MCF 10A (cell line): ENCODE data around the gene CD6. TPM values are rescaled to one million over a fixed set of nuclear protein-coding genes. Genes with fewer than 3 reads are reported as not detected.

ENCODE experiments used
- BruUV-seq: library from RNA; stranded (reverse); fragments of 400-500 nt; replicated peaks from 2 replicates; lab custom pipeline; 2021; lab: Mats Ljungman, UMichigan
- CTCF ChIA-PET: fragments of 300-600 bp; sonication (Branson Sonifier 250); formaldehyde crosslinking; extraction: SDS; loops from one replicate; lab custom pipeline; 2021; ENCODE audit warnings: antibody characterized with exemption, inconsistent platforms; lab: Yijun Ruan, JAX
- POLR2A ChIA-PET: fragments of 300-600, 350-650 bp; sonication (Branson Sonifier 250); formaldehyde crosslinking; extraction: SDS; loops from one replicate; lab custom pipeline; 2020; ENCODE audit warnings: antibody characterized with exemption, inconsistent platforms; lab: Yijun Ruan, JAX
- DNase-seq: peaks from one replicate; pipeline ENCODE4 v3.0.0-alpha.2; 2018; ENCODE audit not compliant: unreplicated experiment
- H3K27ac Mint-ChIP-seq: one replicate; pipeline ENCODE4 v1.8.0; 2022; ENCODE audit warnings: mild to moderate bottlenecking, low read depth, mixed read lengths; ENCODE audit not compliant: unreplicated experiment
- H3K27me3 Mint-ChIP-seq: one replicate; pipeline ENCODE4 v1.8.0; 2022; ENCODE audit warnings: mixed read lengths; ENCODE audit not compliant: insufficient read depth, unreplicated experiment
- H3K36me3 Mint-ChIP-seq: one replicate; pipeline ENCODE4 v1.8.0; 2022; ENCODE audit warnings: mild to moderate bottlenecking, moderate library complexity, mixed read lengths; ENCODE audit not compliant: insufficient read depth, unreplicated experiment
- H3K4me1 Mint-ChIP-seq: one replicate; pipeline ENCODE4 v1.8.0; 2022; ENCODE audit warnings: mixed read lengths; ENCODE audit not compliant: insufficient read depth, unreplicated experiment
- H3K4me3 Mint-ChIP-seq: one replicate; pipeline ENCODE4 v1.8.0; 2022; ENCODE audit warnings: mild to moderate bottlenecking, moderate library complexity, mixed read lengths; ENCODE audit not compliant: unreplicated experiment
- H3K9me3 Mint-ChIP-seq: one replicate; pipeline ENCODE4 v1.8.0; 2022; ENCODE audit warnings: mixed read lengths; ENCODE audit not compliant: unreplicated experiment
- CTCF ChIP-seq: fragments of 200-600 bp; IDR thresholded peaks from one replicate; pipeline ENCODE4 v1.8.0; 2022; ENCODE audit warnings: antibody characterized with exemption, mild to moderate bottlenecking; ENCODE audit not compliant: unreplicated experiment
- intact Hi-C: fragments of 100-400 bp; cut with micrococcal nuclease; formaldehyde crosslinking; loops from 2 replicates; pipeline ENCODE4 v1.14.1; 2022
- total RNA-seq: library from RNA; stranded (reverse); gene quantifications from 2 replicates; pipeline ENCODE4 v1.2.3, GENCODE V29; 2022

Gene CD6
- total RNA-seq, 1 experiment from 2014 or later, result not detected

- no peaks in the 10 kb centered on the region for H3K27me3 Mint-ChIP-seq
- intact Hi-C loops, result no loop called here
- H3K27ac Mint-ChIP-seq, result no peak overlapping the region
- ChIA-PET POLR2A (no interaction called here), CTCF (interaction anchor here (0.6 to 1.1 kb wide), 2 partner anchors 12 to 195 kb away, joined by 3 read pairs; no protein-coding TSS in a partner anchor)
- no peaks in the 10 kb centered on the region for H3K36me3 Mint-ChIP-seq
- BruUV-seq, result no TSS peak
- H3K9me3 Mint-ChIP-seq, result no peaks in the 10 kb centered on the region
- no peak for TF ChIP-seq CTCF
- H3K4me3 Mint-ChIP-seq, result no peak overlapping the region
- DNase-seq, result no peak
- peaks cover 11% of the 10 kb centered on the region for H3K4me1 Mint-ChIP-seq
Measured at GRCh38 chr11:60982184-60982583, 10.7 kb downstream of the CD6 start.

- intact Hi-C loops, result no loop called here
- no peak for TF ChIP-seq CTCF
- Mint-ChIP-seq H3K4me1 (peaks cover 11% of the 10 kb centered on the region), H3K4me3 (no peak overlapping the region), H3K27me3 (no peaks in the 10 kb centered on the region), H3K27ac (no peak overlapping the region), H3K36me3 (no peaks in the 10 kb centered on the region), H3K9me3 (no peaks in the 10 kb centered on the region)
- no peak for DNase-seq
- no TSS peak for BruUV-seq
- ChIA-PET POLR2A (interaction anchor here (0.7 kb wide), 1 partner anchor 61 kb away, joined by 3 read pairs; no protein-coding TSS in a partner anchor), CTCF (no interaction called here)
Measured at GRCh38 chr11:60984149-60984548, 12.7 kb downstream of the CD6 start.

- intact Hi-C loops, result no loop called here
- Mint-ChIP-seq H3K4me1 (peaks cover 11% of the 10 kb centered on the region), H3K27me3 (no peaks in the 10 kb centered on the region), H3K9me3 (no peaks in the 10 kb centered on the region), H3K4me3 (no peak overlapping the region), H3K27ac (no peak overlapping the region), H3K36me3 (no peaks in the 10 kb centered on the region)
- DNase-seq, result no peak
- TF ChIP-seq CTCF, result no peak
- no TSS peak for BruUV-seq
- CTCF ChIA-PET, result no interaction called here
- POLR2A ChIA-PET, result interaction anchor here (0.7 kb wide), 1 partner anchor 60 kb away, joined by 3 read pairs; no protein-coding TSS in a partner anchor
Measured at GRCh38 chr11:60984636-60985035, 13.2 kb downstream of the CD6 start.

GRCh38 chr11:60985501-60985900 lies 14.0 kb downstream of the CD6 start:
- no peak overlapping the region for H3K4me3 Mint-ChIP-seq
- no peaks in the 10 kb centered on the region for H3K36me3 Mint-ChIP-seq
- TF ChIP-seq CTCF, result no peak
- intact Hi-C loops, result no loop called here
- CTCF ChIA-PET, result interaction anchor here (0.5 kb wide), 1 partner anchor 40 kb away, joined by 3 read pairs; no protein-coding TSS in a partner anchor
- DNase-seq, result no peak
- no TSS peak for BruUV-seq
- peaks cover 11% of the 10 kb centered on the region for H3K4me1 Mint-ChIP-seq
- H3K27ac Mint-ChIP-seq, result peak overlapping the region; percentile 43
- POLR2A ChIA-PET, result no interaction called here
- H3K27me3 Mint-ChIP-seq, result no peaks in the 10 kb centered on the region
- no peaks in the 10 kb centered on the region for H3K9me3 Mint-ChIP-seq
